GM12864 (cell line): ENCODE data around the gene STIM2.

Experiments used
- DNase-seq: peaks from one replicate; pipeline ENCODE4 v3.0.0-alpha.2; 2011; ENCODE audit warnings: low read depth
- H3K4me3 ChIP-seq: 2 replicates; pipeline ENCODE4 v1.5.1; 2011; ENCODE audit warnings: mild to moderate bottlenecking, low read depth, low read length, control low read depth
- TF ChIP-seq, protein P1 (sequence below): IDR thresholded peaks from 2 replicates; pipeline ENCODE4 v1.5.1; 2011; ENCODE audit warnings: low read depth, mild to moderate bottlenecking, moderate library complexity, low read length, control low read depth, inconsistent platforms; ENCODE audit errors: missing control alignments

Gene STIM2

DNA sequence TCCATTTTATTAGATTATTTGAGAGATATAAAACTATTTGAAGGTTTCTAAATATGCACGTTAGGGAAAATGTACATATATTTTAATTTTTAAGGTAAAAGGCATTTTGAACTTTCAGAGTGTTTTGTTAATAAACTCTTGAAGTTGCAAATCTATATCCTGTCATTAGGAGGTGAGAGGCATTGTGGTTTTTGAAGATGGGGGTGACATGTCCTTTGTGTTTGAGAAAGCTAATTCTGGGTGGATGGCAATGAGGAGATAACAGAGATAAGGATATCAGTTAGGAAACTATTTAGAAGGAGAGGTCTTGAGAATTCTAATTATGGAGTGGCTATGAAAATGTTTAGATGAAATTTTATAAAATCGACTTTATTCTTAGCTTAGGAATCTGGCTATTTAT is 6.1 kb downstream of the STIM2 start:
- no peak for DNase-seq
- H3K4me3 ChIP-seq = no peak overlapping the region
- TF ChIP-seq, protein P1, sequence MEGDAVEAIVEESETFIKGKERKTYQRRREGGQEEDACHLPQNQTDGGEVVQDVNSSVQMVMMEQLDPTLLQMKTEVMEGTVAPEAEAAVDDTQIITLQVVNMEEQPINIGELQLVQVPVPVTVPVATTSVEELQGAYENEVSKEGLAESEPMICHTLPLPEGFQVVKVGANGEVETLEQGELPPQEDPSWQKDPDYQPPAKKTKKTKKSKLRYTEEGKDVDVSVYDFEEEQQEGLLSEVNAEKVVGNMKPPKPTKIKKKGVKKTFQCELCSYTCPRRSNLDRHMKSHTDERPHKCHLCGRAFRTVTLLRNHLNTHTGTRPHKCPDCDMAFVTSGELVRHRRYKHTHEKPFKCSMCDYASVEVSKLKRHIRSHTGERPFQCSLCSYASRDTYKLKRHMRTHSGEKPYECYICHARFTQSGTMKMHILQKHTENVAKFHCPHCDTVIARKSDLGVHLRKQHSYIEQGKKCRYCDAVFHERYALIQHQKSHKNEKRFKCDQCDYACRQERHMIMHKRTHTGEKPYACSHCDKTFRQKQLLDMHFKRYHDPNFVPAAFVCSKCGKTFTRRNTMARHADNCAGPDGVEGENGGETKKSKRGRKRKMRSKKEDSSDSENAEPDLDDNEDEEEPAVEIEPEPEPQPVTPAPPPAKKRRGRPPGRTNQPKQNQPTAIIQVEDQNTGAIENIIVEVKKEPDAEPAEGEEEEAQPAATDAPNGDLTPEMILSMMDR = no peak

DNA sequence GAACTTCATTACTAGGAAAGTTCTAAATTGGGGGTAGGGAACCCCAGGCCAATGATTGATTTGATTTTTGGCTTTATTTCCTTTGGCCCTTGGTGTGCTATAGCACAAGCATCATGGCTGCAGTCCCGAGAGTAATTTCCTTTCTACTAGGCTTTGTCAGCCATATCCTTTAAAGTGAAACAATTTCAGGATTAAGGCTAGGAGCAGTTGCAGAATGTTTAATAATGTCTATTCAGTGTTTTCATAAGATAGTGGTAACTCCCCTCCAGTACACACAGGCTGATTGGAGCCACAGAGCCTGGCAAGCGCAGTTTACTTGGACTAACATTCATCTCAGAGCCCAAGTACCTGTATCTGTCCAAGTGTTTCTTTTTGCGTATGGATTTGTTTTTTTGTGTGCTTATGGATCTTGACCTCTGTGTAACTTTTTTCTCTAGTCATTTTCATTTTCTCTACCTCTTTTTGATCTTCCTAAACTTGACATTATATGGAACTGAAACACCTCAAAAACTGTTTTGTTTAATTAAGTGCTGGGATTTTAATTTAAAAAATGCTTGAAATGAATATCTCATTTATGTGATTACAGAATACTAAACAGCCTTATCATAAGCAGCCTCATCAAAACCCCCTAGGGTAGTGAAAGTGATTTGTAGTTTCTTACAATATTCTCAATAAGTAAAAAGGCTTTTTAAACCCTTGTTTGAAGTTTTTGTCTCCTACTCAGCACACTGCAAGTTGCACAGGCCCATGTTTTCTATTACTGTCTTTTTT is 7.5 kb downstream of the STIM2 start:
- DNase-seq = no peak
- TF ChIP-seq, protein P1 = no peak
- no peak overlapping the region for H3K4me3 ChIP-seq

DNA sequence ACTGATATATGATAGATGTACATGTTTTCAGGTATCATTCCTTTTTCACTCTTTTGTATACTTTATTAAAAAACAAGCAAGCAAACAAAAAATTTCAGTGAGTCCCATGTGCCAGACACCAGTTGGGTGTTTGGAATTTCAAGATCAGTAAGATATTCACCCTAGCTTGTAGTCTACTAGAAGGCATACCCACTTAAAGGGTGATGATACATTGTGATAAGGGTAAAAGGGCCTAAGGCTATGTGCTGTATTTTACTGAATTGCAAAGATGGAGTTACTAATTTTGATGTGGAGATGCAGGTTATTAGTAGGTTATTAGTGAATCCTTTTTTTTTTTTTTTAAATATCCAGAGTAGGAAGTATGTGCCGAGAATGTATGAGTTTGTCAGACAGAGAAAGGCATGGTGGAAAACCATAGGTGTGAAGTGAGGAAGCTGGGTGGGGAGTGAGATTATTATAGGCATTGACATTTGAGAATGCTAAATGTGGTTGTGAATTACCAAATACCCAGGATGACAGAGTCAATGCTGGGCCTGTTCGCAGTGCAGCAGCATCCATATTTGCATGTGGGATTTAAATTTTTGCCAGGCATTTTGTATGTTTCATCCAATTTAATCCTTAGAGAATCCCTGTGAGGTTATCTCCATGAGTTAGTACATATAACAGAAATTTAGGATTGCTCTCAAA is 10.1 kb downstream of the STIM2 start:
- no peak for DNase-seq
- TF ChIP-seq, protein P1 = no peak
- H3K4me3 ChIP-seq = no peak overlapping the region

DNA sequence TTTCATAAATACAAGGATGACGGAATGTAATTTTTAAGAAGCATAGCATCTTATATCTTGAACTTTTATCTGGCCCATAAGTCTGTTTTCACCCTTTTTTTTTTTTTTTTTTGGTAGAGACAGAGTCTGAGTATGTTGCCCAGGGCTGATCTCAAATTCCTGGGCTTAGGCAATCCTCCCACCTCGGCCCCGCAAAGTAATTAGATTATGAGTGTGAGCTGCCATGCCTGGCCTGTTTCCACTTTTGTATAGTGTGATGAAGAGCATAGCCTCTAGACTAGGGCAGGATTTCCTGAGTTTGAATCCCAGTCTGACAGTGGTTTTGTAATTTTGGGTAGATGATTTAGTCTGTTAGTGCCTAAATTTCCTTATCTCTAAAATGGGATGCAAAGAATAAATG is 11.0 kb downstream of the STIM2 start:
- no peak for DNase-seq
- H3K4me3 ChIP-seq = no peak overlapping the region
- TF ChIP-seq, protein P1 = no peak

DNA sequence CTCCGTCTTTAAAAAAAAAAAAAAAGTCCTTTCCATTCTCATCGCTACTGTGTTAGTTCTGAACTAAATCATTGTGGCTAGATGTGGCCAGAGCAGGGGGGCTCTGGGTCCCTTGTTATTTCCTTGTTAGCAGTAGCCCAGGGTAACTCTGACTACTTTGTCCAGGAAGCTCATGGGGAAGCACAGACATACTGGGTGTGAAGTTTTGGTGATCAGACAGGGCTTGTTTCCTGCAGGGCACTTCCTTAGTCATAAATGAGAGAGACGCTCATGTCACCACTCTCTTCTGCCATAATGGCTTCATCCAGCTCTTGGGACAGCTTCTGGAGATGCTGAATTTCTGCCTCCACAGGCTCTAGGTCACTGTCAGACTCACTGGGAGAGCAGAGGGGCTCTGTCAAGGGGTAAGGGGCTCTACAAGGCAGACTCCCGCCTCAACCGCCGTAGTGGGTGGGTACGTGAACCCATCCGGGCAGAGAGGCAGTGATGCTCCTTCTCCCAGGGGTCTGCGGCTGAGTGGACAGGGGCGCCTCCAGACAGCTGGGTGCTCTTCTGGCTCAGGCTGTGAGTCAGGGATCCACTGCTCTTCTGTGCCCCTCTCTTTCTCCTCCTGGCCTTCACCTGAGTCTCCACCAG is 12.9 kb downstream of the STIM2 start:
- no peak overlapping the region for H3K4me3 ChIP-seq
- TF ChIP-seq, protein P1 = no peak
- no peak for DNase-seq

DNA sequence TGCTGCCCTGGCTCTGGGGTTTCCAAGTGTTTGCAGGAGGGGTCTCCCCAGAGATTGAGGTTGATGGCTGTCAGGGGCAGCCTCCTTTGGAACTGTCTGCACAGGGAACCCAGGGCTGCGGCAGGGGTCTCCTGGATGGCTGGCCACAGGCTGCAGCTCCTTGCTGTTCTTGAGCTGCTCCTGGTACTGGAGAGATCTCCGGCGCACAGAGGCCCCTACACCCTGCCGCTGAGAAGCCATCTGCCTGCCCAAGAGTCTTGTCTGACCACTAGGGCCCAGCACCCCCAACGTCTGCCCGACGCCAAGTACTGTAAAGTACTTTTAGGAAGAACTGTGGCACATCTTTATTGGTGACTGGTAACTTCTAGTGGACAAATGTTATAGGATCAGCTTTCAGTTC is 13.5 kb downstream of the STIM2 start:
- no peak for DNase-seq
- TF ChIP-seq, protein P1 = no peak
- H3K4me3 ChIP-seq = no peak overlapping the region
